ENCODE results near the gene SDHAF4. TPM values are rescaled to one million over a fixed set of nuclear protein-coding genes. Genes with fewer than 3 reads are reported as not detected.
A peak's percentile ranks its signal among the peaks of the same experiment; 100 is the strongest.

The SDHAF4 gene
- total and polyA plus RNA-seq, 2 of the 13 experiments (the other 11 are each of a cell fraction or from before 2014, with no cell fraction given): 7.5 to 10.8 TPM

DNA sequence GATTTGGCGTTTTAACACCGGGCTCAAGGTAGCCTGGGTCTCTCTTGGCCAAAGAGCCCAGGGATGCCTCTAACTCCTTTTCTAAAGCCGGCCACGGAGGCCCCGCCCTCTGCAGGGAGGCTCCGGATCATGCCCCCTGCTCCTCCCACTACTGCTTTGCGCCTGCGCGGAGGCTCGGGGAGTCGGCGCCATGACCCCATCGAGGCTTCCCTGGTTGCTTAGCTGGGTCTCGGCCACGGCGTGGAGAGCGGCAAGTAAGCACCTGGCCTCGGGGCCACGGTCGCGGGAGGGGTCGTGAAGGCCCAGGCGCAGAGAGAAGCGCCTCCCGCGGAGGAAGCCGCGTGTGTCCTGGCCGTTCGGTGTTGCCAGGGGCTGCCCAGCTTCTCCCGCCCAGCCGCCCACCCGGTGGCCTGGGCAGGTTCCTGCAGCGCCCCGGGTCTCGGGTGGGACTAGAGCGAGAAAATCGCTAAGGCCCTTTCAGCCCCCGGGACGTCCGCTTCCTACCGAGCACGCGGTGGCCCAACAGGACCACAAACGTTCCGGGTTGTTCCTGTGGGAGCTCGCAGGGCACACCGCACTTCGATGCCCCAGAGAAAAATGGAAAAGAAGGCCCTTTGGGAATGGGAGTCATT lies at the start of gene SDHAF4 (continued):
- TF ChIP-seq, protein P1, sequence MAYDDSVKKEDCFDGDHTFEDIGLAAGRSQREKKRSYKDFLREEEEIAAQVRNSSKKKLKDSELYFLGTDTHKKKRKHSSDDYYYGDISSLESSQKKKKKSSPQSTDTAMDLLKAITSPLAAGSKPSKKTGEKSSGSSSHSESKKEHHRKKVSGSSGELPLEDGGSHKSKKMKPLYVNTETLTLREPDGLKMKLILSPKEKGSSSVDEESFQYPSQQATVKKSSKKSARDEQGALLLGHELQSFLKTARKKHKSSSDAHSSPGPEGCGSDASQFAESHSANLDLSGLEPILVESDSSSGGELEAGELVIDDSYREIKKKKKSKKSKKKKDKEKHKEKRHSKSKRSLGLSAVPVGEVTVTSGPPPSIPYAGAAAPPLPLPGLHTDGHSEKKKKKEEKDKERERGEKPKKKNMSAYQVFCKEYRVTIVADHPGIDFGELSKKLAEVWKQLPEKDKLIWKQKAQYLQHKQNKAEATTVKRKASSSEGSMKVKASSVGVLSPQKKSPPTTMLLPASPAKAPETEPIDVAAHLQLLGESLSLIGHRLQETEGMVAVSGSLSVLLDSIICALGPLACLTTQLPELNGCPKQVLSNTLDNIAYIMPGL (CRISPR knock-in tag; IDR thresholded peaks at IDR 0.05; ENCODE audit: borderline replicate concordance in 1 of 2, low read depth in 1 of 2): peak; percentile 88 to 89; a peak in 3 of 4 replicates
- TF ChIP-seq TBX3 (IDR thresholded peaks at IDR 0.05; ENCODE audit: borderline replicate concordance) (no peak), ZNF775 (CRISPR knock-in tag; IDR thresholded peaks at IDR 0.05; ENCODE audit: borderline replicate concordance) (peak; percentile 89; the same call in 1 of the 2 replicates), ZNF572 (CRISPR knock-in tag; IDR thresholded peaks at IDR 0.05) (0 out of 2 replicates have a peak, but pooled peaks have one; percentile 60), PAF1 (CRISPR knock-in tag; IDR thresholded peaks at IDR 0.05) (no peak), ZFP41 (CRISPR knock-in tag; IDR thresholded peaks at IDR 0.05; ENCODE audit: borderline replicate concordance) (peak; percentile 90), KLF15 (CRISPR knock-in tag; IDR thresholded peaks at IDR 0.05; ENCODE audit: borderline replicate concordance) (no peak), KDM1A (CRISPR knock-in tag; IDR thresholded peaks at IDR 0.05) (no peak), ZNF34 (CRISPR knock-in tag; IDR thresholded peaks at IDR 0.05; ENCODE audit: borderline replicate concordance) (peak; percentile 79; the same call in 1 of the 2 replicates), ARID2 (CRISPR knock-in tag; IDR thresholded peaks at IDR 0.05; ENCODE audit: borderline replicate concordance) (no peak), RBM39 (IDR thresholded peaks at IDR 0.05; ENCODE audit: low read depth, low read length, poor library complexity, severe bottlenecking) (peak; percentile 46), ZNF253 (CRISPR knock-in tag; IDR thresholded peaks at IDR 0.05; ENCODE audit: borderline replicate concordance) (peak; percentile 88), MIXL1 (CRISPR knock-in tag; IDR thresholded peaks at IDR 0.05) (no peak)
- TF ChIP-seq, protein P2, sequence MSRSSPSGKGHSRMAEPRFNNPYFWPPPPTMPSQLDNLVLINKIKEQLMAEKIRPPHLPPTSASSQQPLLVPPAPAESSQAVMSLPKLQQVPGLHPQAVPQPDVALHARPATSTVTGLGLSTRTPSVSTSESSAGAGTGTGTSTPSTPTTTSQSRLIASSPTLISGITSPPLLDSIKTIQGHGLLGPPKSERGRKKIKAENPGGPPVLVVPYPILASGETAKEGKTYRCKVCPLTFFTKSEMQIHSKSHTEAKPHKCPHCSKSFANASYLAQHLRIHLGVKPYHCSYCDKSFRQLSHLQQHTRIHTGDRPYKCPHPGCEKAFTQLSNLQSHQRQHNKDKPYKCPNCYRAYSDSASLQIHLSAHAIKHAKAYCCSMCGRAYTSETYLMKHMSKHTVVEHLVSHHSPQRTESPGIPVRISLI (CRISPR knock-in tag; IDR thresholded peaks at IDR 0.05; ENCODE audit: borderline replicate concordance): no peak
- TF ChIP-seq, protein P3, sequence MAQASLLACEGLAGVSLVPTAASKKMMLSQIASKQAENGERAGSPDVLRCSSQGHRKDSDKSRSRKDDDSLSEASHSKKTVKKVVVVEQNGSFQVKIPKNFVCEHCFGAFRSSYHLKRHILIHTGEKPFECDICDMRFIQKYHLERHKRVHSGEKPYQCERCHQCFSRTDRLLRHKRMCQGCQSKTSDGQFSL (CRISPR knock-in tag; IDR thresholded peaks at IDR 0.05): no peak
- TF ChIP-seq, protein P4, sequence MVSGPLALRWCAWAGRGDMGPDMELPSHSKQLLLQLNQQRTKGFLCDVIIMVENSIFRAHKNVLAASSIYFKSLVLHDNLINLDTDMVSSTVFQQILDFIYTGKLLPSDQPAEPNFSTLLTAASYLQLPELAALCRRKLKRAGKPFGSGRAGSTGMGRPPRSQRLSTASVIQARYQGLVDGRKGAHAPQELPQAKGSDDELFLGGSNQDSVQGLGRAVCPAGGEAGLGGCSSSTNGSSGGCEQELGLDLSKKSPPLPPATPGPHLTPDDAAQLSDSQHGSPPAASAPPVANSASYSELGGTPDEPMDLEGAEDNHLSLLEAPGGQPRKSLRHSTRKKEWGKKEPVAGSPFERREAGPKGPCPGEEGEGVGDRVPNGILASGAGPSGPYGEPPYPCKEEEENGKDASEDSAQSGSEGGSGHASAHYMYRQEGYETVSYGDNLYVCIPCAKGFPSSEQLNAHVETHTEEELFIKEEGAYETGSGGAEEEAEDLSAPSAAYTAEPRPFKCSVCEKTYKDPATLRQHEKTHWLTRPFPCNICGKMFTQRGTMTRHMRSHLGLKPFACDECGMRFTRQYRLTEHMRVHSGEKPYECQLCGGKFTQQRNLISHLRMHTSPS (CRISPR knock-in tag; IDR thresholded peaks at IDR 0.05; ENCODE audit: low read depth): 0 out of 2 replicates have a peak, but pooled peaks have one; percentile 50
- TF ChIP-seq, protein P5, sequence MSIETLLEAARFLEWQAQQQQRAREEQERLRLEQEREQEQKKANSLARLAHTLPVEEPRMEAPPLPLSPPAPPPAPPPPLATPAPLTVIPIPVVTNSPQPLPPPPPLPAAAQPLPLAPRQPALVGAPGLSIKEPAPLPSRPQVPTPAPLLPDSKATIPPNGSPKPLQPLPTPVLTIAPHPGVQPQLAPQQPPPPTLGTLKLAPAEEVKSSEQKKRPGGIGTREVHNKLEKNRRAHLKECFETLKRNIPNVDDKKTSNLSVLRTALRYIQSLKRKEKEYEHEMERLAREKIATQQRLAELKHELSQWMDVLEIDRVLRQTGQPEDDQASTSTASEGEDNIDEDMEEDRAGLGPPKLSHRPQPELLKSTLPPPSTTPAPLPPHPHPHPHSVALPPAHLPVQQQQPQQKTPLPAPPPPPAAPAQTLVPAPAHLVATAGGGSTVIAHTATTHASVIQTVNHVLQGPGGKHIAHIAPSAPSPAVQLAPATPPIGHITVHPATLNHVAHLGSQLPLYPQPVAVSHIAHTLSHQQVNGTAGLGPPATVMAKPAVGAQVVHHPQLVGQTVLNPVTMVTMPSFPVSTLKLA (IDR thresholded peaks at IDR 0.05): no peak
- TF ChIP-seq, protein P6, sequence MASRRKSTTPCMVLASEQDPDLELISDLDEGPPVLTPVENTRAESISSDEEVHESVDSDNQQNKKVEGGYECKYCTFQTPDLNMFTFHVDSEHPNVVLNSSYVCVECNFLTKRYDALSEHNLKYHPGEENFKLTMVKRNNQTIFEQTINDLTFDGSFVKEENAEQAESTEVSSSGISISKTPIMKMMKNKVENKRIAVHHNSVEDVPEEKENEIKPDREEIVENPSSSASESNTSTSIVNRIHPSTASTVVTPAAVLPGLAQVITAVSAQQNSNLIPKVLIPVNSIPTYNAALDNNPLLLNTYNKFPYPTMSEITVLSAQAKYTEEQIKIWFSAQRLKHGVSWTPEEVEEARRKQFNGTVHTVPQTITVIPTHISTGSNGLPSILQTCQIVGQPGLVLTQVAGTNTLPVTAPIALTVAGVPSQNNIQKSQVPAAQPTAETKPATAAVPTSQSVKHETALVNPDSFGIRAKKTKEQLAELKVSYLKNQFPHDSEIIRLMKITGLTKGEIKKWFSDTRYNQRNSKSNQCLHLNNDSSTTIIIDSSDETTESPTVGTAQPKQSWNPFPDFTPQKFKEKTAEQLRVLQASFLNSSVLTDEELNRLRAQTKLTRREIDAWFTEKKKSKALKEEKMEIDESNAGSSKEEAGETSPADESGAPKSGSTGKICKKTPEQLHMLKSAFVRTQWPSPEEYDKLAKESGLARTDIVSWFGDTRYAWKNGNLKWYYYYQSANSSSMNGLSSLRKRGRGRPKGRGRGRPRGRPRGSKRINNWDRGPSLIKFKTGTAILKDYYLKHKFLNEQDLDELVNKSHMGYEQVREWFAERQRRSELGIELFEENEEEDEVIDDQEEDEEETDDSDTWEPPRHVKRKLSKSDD (CRISPR knock-in tag; IDR thresholded peaks at IDR 0.05; ENCODE audit: low read depth): peak; percentile 75; the same call in 1 of the 2 replicates

Measured in HepG2 (cell line).